Inflammatory macrophage treated with lipopolysaccharide for 1 hour (primary cell): ENCODE data around the gene CHST12.
"Not testable (repeated sequence)": the region's sequence is repeated elsewhere in the genome, so short reads cannot be mapped to it uniquely, and the experiment has no call there.

Source experiments
- DNase-seq, 2 donors: peaks; one replicate each; pipeline ENCODE4 v3.0.0-alpha.2; 2020 to 2022

CHST12 gene

GRCh38 chr7:2465928-2466327 is 62.5 kb downstream of the CHST12 start:
- no peak for DNase-seq

DNA sequence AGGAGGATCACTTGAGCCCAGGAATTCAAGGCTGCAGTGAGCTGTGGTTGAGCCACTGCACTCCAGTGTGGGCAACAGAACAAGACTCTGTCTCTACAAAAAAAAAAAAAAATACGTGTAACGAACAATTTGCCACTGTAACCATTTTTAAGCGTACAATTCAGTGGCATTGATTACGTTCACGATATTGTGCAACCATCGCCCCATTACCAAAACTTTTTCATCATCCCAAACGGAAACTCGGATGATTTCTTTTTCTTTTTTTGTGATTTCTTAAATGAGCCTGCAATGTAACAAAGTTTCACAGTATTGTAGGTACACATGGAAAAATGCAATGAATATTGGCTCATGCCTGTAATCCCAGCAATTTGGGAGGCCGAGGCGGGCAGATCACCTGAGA is 63.3 kb downstream of the CHST12 start:
- DNase-seq = no peak

DNA sequence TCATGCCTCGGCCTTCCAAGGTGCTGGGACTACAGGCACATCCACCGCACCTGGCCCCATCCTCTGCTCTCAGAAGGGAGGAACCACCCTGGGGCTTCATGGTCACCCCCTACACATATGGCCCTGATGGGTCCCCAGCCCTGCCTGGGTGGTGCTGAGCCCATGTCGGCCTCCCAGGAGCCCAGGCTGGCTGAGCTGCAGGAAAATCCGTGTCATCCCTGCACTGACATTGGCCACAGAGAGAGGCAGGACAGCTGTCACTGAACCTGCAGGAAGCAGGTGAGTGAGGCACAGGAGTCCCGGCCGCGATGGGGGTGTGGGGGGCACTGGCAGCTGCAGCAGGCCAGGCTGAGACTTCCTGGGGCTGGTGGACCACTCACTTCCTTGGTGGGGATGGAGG is 64.8 kb downstream of the CHST12 start:
- no peak for DNase-seq

- DNase-seq = not testable (repeated sequence)
Observed at GRCh38 chr7:2469460-2470203, 66.2 kb downstream of the CHST12 start.

DNA sequence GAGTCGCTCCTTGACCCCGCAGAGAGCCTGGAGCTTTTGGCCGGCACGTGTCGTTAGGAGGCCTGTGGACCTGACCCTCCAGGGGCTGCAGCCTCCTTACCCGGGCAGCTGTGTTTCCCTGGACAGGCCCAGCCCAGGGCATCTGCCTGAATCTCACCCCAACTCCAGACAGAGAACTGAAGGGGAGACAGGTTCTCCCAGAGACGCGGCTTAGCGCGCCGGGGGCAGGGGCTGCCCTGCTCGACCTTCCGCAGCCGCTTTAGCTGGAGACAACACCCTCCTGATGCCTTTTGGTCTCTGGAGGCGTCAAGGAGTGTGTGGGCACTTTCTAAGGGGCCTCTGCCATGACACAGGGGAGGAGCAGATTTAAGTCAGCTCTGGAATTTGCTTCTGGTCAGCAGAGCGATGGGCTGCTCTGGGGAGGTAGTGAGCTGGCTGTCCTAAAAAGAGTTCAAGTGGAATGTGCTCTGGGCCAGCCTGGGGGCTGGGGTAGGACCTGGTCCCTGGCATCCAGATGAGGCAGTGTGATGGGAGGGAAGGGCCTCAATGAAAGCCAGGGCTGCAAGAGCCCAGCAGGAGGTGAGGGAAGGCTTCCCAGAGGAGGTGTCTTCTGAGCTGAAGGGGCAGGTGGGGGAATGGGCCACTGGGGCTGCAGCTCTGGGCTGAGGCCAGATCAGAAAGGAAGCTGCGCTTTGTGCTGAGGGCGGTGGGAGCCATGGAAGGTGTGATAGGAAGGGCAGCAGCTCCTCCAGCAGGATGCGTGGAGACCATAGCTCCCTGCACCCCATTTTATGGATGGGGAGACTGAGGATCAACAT is 67.0 kb downstream of the CHST12 start:
- DNase-seq = no peak

DNA sequence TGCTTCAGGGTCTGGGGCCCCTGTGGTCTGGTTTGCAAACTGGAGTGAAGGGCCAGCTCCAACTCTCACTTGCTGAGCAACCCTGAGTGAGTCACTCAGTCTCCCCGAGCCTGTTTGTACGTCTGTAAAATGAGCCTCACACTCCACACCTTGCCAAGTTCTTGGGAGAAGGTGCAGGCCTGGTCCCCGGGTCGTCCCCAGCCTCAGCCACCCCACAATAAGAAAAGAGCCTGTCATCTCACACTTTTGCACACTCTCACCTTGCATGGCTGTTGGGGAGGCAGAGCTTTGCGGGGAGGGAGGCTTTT is 67.6 kb downstream of the CHST12 start:
- DNase-seq = no peak

DNA sequence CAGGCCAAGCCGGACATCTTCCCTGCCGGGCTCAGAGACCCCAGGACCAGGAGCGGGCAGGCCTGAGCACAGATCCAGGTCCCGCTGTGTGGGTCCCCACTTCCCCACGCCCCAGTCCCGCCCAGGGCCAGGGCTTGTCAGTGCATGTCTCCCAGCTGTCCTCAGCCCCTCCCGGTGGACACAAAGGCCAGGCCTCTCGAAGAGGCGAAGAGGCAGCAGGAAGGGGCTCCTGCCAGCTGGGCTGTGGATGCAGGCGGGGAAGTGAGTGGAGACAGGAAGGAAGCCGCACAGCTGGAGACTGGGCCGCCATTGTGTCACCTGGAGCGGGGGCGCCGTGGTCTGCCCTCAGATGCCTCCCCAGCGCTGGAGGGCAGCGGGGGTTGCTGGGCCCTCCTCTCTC is 68.0 kb downstream of the CHST12 start:
- no peak for DNase-seq

- DNase-seq = no peak
Observed at GRCh38 chr7:2472739-2473138, 69.3 kb downstream of the CHST12 start.

DNA sequence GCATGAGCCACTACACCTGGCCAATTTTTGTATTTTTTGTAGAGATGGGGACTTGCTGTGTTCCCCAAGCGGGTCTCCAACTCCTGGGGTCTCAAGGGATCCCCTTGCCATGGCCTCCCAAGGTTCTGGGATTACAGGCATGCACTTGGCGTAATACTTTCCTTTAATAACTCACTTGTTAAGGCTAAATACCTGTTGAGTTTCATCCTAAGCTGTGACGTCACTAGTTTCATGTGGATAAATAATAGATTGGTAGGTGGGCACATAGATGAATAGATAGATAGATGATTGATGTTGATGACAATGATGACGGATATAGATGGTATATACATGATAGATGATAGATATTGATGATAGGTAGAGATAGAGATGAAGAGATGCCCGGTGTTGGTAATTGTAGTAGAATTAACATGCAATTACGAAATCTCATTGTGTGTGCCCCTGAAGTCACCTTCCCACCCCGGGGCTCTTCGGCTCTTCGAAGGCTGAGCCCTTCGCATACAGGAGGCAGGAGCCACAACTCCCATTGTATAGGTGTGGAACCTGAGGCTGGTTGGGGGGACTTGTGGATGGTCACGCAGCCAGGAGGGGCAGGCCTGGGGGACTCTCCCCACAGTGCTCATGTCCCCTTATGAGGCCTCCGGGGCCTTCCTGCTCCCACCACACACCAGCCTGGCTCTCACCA is 70.2 kb downstream of the CHST12 start:
- no peak for DNase-seq

- no peak for DNase-seq
Observed at GRCh38 chr7:2474224-2474623, 70.8 kb downstream of the CHST12 start.

DNA sequence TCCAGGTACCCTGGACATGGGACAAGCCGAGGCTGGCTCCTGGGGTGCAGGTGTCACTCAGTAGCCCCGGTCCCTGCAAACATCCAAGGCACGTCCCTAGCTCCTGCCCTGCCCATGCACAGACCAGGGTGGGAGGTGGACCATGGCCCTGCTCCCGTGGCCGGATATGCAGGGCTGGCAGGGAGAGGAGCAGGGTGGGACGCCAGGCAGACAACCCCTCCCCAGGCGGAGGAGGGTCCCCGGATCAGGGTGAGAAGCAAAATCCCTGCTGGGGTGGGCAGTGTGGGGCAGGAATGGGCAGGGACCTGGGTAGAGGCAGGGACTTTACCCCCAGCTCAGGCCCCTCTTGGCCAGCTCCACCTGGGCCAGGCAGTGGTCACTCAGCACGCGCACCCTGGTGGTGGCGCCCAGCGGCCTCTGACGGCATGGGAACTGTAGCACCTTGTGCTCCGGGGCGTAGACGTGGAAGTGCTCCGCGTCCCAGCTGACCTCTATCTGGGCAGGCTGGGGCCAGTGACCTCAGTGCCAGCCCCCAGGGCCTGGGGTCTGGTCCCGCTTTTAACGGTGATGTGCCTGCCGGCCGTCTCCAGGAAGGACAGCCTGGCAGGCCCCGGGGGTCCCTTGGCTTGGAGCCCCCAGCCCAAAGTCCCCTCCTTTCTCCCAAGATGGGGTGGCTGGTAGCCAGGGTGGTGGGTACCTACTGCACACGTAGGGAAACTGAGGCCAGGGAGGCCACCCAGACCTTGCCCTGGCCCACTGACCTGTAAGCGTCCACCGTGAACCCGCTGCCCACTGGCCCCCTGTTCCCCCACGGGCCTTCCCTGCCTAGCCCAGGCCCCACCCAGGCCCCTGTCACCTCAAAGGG is 71.6 kb downstream of the CHST12 start:
- no peak for DNase-seq

DNA sequence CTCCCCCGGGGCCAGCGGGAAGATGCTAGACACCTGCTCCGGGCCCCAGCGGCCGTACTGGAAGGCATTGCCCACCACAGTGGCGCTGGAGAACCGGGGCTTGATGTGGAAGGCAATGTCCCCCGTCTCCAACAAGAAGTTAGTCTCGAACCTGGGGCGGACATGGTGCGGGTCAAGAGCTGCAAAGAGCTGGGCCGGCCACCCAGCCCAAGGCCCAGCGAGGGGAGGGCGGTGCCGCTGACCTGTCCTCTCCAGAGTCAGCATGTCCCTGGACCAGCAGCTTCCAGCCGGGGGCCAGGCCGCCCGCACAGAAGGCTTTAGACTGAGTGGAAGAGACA is 72.2 kb downstream of the CHST12 start:
- no peak for DNase-seq

- no peak for DNase-seq
Observed at GRCh38 chr7:2476298-2476697, 72.9 kb downstream of the CHST12 start, which contains the start of gene GRIFIN. Gene GRIFIN, minus strand, starts transcription at chr7:2476398. Its CDS starts 15 bp downstream, at chr7:2476383.

DNA sequence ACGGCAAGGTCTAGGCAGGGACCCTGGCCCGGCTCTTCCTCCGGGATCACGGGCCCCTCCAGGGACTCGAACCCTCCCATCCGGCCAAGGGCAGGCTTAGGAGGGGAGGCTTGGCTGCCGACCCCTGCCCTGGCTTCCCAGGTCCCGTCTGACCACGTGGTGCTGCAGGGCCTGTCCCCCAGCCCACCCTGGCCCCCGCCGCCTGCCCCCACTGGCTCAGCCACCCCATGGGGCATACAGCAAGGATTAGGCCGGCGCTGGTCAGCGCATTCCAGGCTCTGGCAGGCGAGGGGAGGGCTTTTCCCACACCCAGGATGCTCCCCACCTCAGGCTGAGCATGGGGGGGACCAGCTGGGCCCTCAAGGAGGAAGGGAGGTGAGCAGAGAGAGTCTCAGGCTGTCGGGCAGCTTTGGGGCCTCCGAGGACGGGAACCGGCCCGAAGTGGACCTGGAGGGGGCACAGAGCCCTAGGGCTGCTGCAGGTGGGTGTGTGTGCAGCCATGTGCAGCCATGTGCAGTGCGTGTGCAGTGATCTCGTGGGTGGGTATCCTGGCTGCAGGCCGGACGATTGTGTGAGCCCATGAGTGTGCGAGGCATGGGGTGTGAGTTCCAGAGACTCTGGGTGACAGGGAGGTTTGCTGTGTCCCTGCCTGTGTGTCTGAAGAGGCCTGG is 73.5 kb downstream of the CHST12 start:
- DNase-seq = no peak

- peak; percentile 60 to 65 for DNase-seq
Observed at GRCh38 chr7:2477447-2478398, 74.3 kb downstream of the CHST12 start.

- DNase-seq = peak; percentile 25 to 42
Observed at GRCh38 chr7:2478399-2478785, 75.0 kb downstream of the CHST12 start.

- DNase-seq = no peak
Observed at GRCh38 chr7:2478800-2479199, 75.4 kb downstream of the CHST12 start.

GRCh38 chr7:2479276-2480069 is 76.1 kb downstream of the CHST12 start:
- no peak for DNase-seq

DNA sequence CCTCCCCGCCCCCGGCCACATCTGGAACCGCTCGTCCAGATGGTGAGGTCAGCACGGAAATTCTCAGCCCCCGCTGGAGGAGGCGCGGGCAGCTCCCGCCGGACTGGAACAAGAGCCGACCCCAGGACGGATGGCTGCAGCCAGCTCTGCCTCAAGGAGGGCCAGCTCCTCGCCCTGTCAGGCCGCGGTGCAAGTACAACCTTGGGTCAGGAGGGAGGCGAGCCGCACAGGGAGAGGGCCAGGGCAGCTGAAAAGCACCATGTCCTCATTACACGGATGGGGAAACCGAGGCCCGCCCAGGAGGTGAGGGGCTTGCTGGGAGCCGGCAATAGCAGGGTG is 76.6 kb downstream of the CHST12 start:
- no peak for DNase-seq

- no peak for DNase-seq
Observed at GRCh38 chr7:2481195-2481594, 77.8 kb downstream of the CHST12 start.
